CD4-positive, alpha-beta T cell (primary cell): ENCODE data around the gene TCEA3. TPM values are rescaled to one million over a fixed set of nuclear protein-coding genes. Genes with fewer than 3 reads are reported as not detected.

Experiments
- ATAC-seq: fragments of 200-7000 bp; cut with Tn5 transposase; one replicate; pipeline ENCODE4 v1.10.0; 2022; ENCODE audit warnings: mild to moderate bottlenecking; ENCODE audit not compliant: poor library complexity
- CTCF ChIA-PET: fragments of 350-600 bp; sonication (Branson Sonifier 250); formaldehyde crosslinking; loops from one replicate; lab custom pipeline; 2021; ENCODE audit warnings: antibody characterized with exemption, inconsistent platforms; lab: Charles Lee
- POLR2A ChIA-PET: fragments of 350-600 bp; sonication (Branson Sonifier 250); formaldehyde crosslinking; loops from one replicate; lab custom pipeline; 2021; ENCODE audit warnings: antibody characterized with exemption, inconsistent platforms; lab: Charles Lee
- DNase-seq, 14 experiments: peaks; one replicate each; pipeline ENCODE4 v3.0.0-alpha.2; 2013 to 2020; ENCODE audit warnings: mixed read lengths in 2 of 14
- H3K27ac ChIP-seq, 2 donors: one replicate each; pipeline versions ENCODE4 v1.5.1 to v1.7.0; 2013; ENCODE audit warnings: low read length in 2 of 2, low read depth in 1 of 2, mild to moderate bottlenecking in 1 of 2
- H3K27me3 ChIP-seq, 2 experiments: 1 replicate in 1 of 2; 2 replicates in 1 of 2; pipeline versions ENCODE4 v1.6.1 to v1.7.0; 2013; ENCODE audit warnings: low read length in 2 of 2, control low read depth in 1 of 2, mild to moderate bottlenecking in 1 of 2, moderate library complexity in 1 of 2; ENCODE audit not compliant: insufficient read depth in 2 of 2, control insufficient read depth in 1 of 2
- H3K36me3 ChIP-seq: one replicate; pipeline ENCODE4 v1.6.1; 2013; ENCODE audit warnings: low read length, control low read depth; ENCODE audit not compliant: insufficient read depth
- H3K4me1 ChIP-seq: one replicate; pipeline ENCODE4 v1.6.1; 2013; ENCODE audit warnings: low read length, control low read depth; ENCODE audit not compliant: insufficient read depth
- H3K4me3 ChIP-seq: one replicate; pipeline ENCODE4 v1.5.1; 2013; ENCODE audit warnings: mild to moderate bottlenecking, low read length, moderate library complexity
- H3K9me3 ChIP-seq, 2 experiments: 1 replicate in 1 of 2; 2 replicates in 1 of 2; pipeline versions ENCODE4 v1.6.1 to v1.7.0; 2013; ENCODE audit warnings: low read length in 2 of 2, mild to moderate bottlenecking in 2 of 2, control low read depth in 1 of 2, moderate library complexity in 1 of 2; ENCODE audit not compliant: control insufficient read depth in 1 of 2, insufficient read depth in 1 of 2
- H3K27ac Mint-ChIP-seq: one replicate; pipeline ENCODE4 v1.8.0; 2020; ENCODE audit warnings: mixed read lengths
- H3K27me3 Mint-ChIP-seq: one replicate; pipeline ENCODE4 v1.8.0; 2021; ENCODE audit warnings: mixed read lengths
- H3K36me3 Mint-ChIP-seq: one replicate; pipeline ENCODE4 v1.8.0; 2021; ENCODE audit warnings: low read depth, mixed read lengths
- H3K4me1 Mint-ChIP-seq: one replicate; pipeline ENCODE4 v1.8.0; 2021; ENCODE audit warnings: low read depth, mixed read lengths
- H3K4me3 Mint-ChIP-seq: one replicate; pipeline ENCODE4 v1.8.0; 2020; ENCODE audit warnings: mild to moderate bottlenecking, mixed read lengths
- H3K9me3 Mint-ChIP-seq: one replicate; pipeline ENCODE4 v1.8.0; 2020; ENCODE audit warnings: mixed read lengths
- CTCF ChIP-seq: fragments of 200-600 bp; IDR thresholded peaks from one replicate; pipeline ENCODE4 v1.8.0; 2022; ENCODE audit warnings: antibody characterized with exemption, mild to moderate bottlenecking
- intact Hi-C, 2 experiments: fragments of 100-400 bp; cut with DNase I in 1 of 2; cut with micrococcal nuclease in 1 of 2; formaldehyde crosslinking; loops; one replicate each; pipeline versions ENCODE4 v1.15.1 to v1.9.0; 2023 to 2025; cut with DNase I, micrococcal nuclease
- total RNA-seq, 174 experiments: library from RNA in 2 of 174; stranded (reverse) in 2 of 174; gene quantifications; one replicate each; pipeline ENCODE4 v1.2.3 and lab custom pipeline; 2021 to 2026

The TCEA3 gene
- total RNA-seq, 2 experiments from 2014 or later: 33.1 to 34.6 TPM

- intact Hi-C loops: no loop called here
- Histone ChIP-seq H3K27ac (no peak overlapping the region), H3K36me3 (no peaks in the 10 kb centered on the region), H3K27me3 (peaks cover 0 to 3% of the 10 kb centered on the region in 2 experiments), H3K4me3 (no peak overlapping the region), H3K4me1 (peaks cover 18% of the 10 kb centered on the region), H3K9me3 (no peaks in the 10 kb centered on the region)
- H3K27ac Mint-ChIP-seq: no peak overlapping the region
- peaks cover 13% of the 10 kb centered on the region for H3K27me3 Mint-ChIP-seq
- no peaks in the 10 kb centered on the region for H3K9me3 Mint-ChIP-seq
- no peak for DNase-seq
- ATAC-seq: no peak
- ChIA-PET CTCF (no interaction called here), POLR2A (interaction anchor here (1.1 to 1.2 kb wide), 2 partner anchors 10 to 29 kb away, joined by 4 to 5 read pairs; no protein-coding TSS in a partner anchor)
- H3K36me3 Mint-ChIP-seq: no peaks in the 10 kb centered on the region
- no peak overlapping the region for H3K4me3 Mint-ChIP-seq
- no peak for TF ChIP-seq CTCF
- H3K4me1 Mint-ChIP-seq: peaks cover 14% of the 10 kb centered on the region
These were observed 26.9 kb upstream of the TCEA3 start for GRCh38 chr1:23451441-23451840.

GRCh38 chr1:23450894-23451293, 26.3 kb upstream of the TCEA3 start:
- no peak overlapping the region for H3K4me3 ChIP-seq
- Mint-ChIP-seq H3K27me3 (peaks cover 10% of the 10 kb centered on the region), H3K4me1 (peaks cover 14% of the 10 kb centered on the region), H3K9me3 (no peaks in the 10 kb centered on the region), H3K36me3 (no peaks in the 10 kb centered on the region), H3K27ac (no peak overlapping the region), H3K4me3 (no peak overlapping the region)
- H3K27ac ChIP-seq: no peak overlapping the region
- ATAC-seq: no peak
- TF ChIP-seq CTCF: no peak
- H3K9me3 ChIP-seq: no peaks in the 10 kb centered on the region
- intact Hi-C loops: no loop called here
- peaks cover 0 to 3% of the 10 kb centered on the region in 2 experiments for H3K27me3 ChIP-seq
- H3K4me1 ChIP-seq: peaks cover 18% of the 10 kb centered on the region
- POLR2A ChIA-PET: no interaction called here
- H3K36me3 ChIP-seq: no peaks in the 10 kb centered on the region
- CTCF ChIA-PET: no interaction called here
- DNase-seq: no peak

GRCh38 chr1:23449958-23450357, 25.4 kb upstream of the TCEA3 start:
- ChIA-PET CTCF (no interaction called here), POLR2A (no interaction called here)
- intact Hi-C loops: no loop called here
- H3K9me3 ChIP-seq: no peaks in the 10 kb centered on the region
- TF ChIP-seq CTCF: no peak
- no peak overlapping the region for H3K27ac ChIP-seq
- Mint-ChIP-seq H3K27me3 (peaks cover 2% of the 10 kb centered on the region), H3K4me1 (peaks cover 14% of the 10 kb centered on the region), H3K36me3 (no peaks in the 10 kb centered on the region), H3K9me3 (no peaks in the 10 kb centered on the region), H3K4me3 (no peak overlapping the region), H3K27ac (no peak overlapping the region)
- no peak overlapping the region for H3K4me3 ChIP-seq
- peaks cover 0 to 3% of the 10 kb centered on the region in 2 experiments for H3K27me3 ChIP-seq
- ATAC-seq (no peak), DNase-seq (no peak)
- H3K4me1 ChIP-seq: peaks cover 18% of the 10 kb centered on the region
- no peaks in the 10 kb centered on the region for H3K36me3 ChIP-seq
